Adrenal gland (tissue), 5 donors: ENCODE results near the gene TRIB2.

ENCODE experiments used
- CTCF ChIP-seq, 6 experiments: fragments of 450-650 bp in 4 of 6; fragments of 200-600 bp in 2 of 6; sonication (generic) in 1 of 6; IDR thresholded peaks; 1 replicate in 5 of 6; 2 replicates in 1 of 6; pipeline versions ENCODE4 v1.5.1 to v1.8.0; 2016 to 2021; ENCODE audit warnings: antibody characterized with exemption in 6 of 6, mild to moderate bottlenecking in 2 of 6, moderate library complexity in 1 of 6
- POLR2A ChIP-seq, 2 donors: fragments of 450-650 bp; IDR thresholded peaks; one replicate each; pipeline ENCODE4 v1.6.1; 2017; ENCODE audit warnings: antibody characterized with exemption in 2 of 2, mild to moderate bottlenecking in 2 of 2, moderate library complexity in 1 of 2
- donor health status: DM: no; HTN: no; CAD: no.

DNA sequence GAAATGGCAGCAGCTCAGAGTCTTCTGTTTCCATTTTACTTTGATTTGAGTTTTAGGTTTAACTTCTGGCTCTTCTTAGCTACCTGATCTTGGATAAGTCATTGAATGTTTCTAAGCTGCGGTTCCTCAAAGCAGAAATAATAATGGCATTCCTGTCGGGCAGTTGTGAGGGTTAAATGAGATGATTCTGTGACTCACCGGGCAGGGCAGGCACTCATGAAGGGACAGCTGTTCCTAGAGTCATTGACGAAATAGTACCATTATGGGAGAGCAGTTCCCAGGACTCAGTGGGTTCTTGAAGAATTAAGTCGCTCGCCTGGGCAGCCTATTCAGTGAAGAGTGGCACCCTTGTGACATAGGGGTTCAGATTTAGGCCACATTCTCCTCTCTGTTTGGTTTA, 10.3 kb downstream of the TRIB2 start:
- TF ChIP-seq CTCF (IDR thresholded peaks at IDR 0.05) (no peak), POLR2A (IDR thresholded peaks at IDR 0.05) (no peak)
